DOHH2 (cell line): ENCODE results near the gene SERPINB12.

ENCODE experiments used
- H3F3A ChIP-seq: fragments of 200-600 bp; sonication (generic), shearing (Covaris generic); 2 replicates; pipeline ENCODE4 v1.6.0; 2016; ENCODE audit warnings: antibody characterized with exemption, mild to moderate bottlenecking; ENCODE audit not compliant: control insufficient read depth, insufficient read depth
- H3K27ac ChIP-seq: fragments of 200-600 bp; sonication (generic); 2 replicates; pipeline ENCODE4 v1.5.1; 2014; ENCODE audit warnings: low read depth, mild to moderate bottlenecking, low read length, moderate library complexity
- H3K27me3 ChIP-seq: fragments of 200-600 bp; sonication (generic); 2 replicates; pipeline ENCODE4 v1.6.1; 2014; ENCODE audit warnings: mild to moderate bottlenecking, low read length, mixed read lengths; ENCODE audit not compliant: control insufficient read depth
- H3K36me3 ChIP-seq: fragments of 200-600 bp; sonication (generic); 2 replicates; pipeline ENCODE4 v1.6.1; 2014; ENCODE audit warnings: mild to moderate bottlenecking, low read length, moderate library complexity, mixed read lengths; ENCODE audit not compliant: control insufficient read depth
- H3K4me1 ChIP-seq: fragments of 200-600 bp; sonication (generic); 2 replicates; pipeline ENCODE4 v1.6.1; 2014; ENCODE audit warnings: mild to moderate bottlenecking, low read length, mixed read lengths; ENCODE audit not compliant: control insufficient read depth
- H3K4me2 ChIP-seq: fragments of 200-600 bp; sonication (generic); 2 replicates; pipeline ENCODE4 v1.6.0; 2014; ENCODE audit warnings: mild to moderate bottlenecking, low read length, moderate library complexity
- H3K4me3 ChIP-seq: fragments of 200-600 bp; sonication (generic); 2 replicates; pipeline ENCODE4 v1.5.1; 2014; ENCODE audit warnings: mild to moderate bottlenecking, low read length, mixed read lengths
- H3K79me2 ChIP-seq: fragments of 200-600 bp; sonication (generic); 2 replicates; pipeline ENCODE4 v1.6.1; 2014; ENCODE audit warnings: mild to moderate bottlenecking, low read length, mixed read lengths; ENCODE audit not compliant: control insufficient read depth
- H3K9me2 ChIP-seq: fragments of 200-600 bp; sonication (generic); replicated peaks from 2 replicates; pipeline ENCODE4 v1.6.1; 2014; ENCODE audit warnings: mild to moderate bottlenecking, low read length, mixed read lengths; ENCODE audit not compliant: control insufficient read depth
- H3K9me3 ChIP-seq: fragments of 200-600 bp; sonication (generic); 2 replicates; pipeline ENCODE4 v1.6.1; 2014; ENCODE audit warnings: antibody characterized with exemption, low read length, mixed read lengths; ENCODE audit not compliant: control insufficient read depth, insufficient read depth
- H4K20me1 ChIP-seq: fragments of 200-600 bp; sonication (generic); 2 replicates; pipeline ENCODE4 v1.6.0; 2014; ENCODE audit warnings: low read depth, mild to moderate bottlenecking, antibody characterized with exemption, low read length, moderate library complexity; ENCODE audit not compliant: control insufficient read depth, insufficient read depth
- CTCF ChIP-seq: fragments of 200-600 bp; sonication (generic); IDR thresholded peaks from one replicate; pipeline ENCODE4 v1.5.1; 2014; ENCODE audit warnings: antibody characterized with exemption, mild to moderate bottlenecking, low read depth, low read length; ENCODE audit not compliant: poor library complexity, severe bottlenecking
- EZH2phosphoT487 ChIP-seq: fragments of 200-600 bp; sonication (generic); IDR thresholded peaks from 2 replicates; pipeline ENCODE4 v1.6.1; 2017; ENCODE audit warnings: borderline replicate concordance, mild to moderate bottlenecking, antibody characterized with exemption, low read length, moderate library complexity, mixed read lengths

SERPINB12 gene

GRCh38 chr18:63586431-63586830 is 44.3 kb downstream of the SERPINB12 start:
- H3K4me3 ChIP-seq = no peak overlapping the region
- H3K4me2 ChIP-seq = no peak overlapping the region
- H3K9me3 ChIP-seq = no peaks in the 10 kb centered on the region
- H3K27me3 ChIP-seq = no peaks in the 10 kb centered on the region
- no peaks in the 10 kb centered on the region for H4K20me1 ChIP-seq
- no peaks in the 10 kb centered on the region for H3K79me2 ChIP-seq
- no peaks in the 10 kb centered on the region for H3K36me3 ChIP-seq
- no peak overlapping the region for H3K27ac ChIP-seq
- H3F3A ChIP-seq = no peaks in the 10 kb centered on the region
- H3K4me1 ChIP-seq = no peaks in the 10 kb centered on the region
- H3K9me2 ChIP-seq = no peaks in the 10 kb centered on the region
- TF ChIP-seq EZH2phosphoT487 = no peak

GRCh38 chr18:63586966-63587365 is 44.8 kb downstream of the SERPINB12 start, which contains the start of gene SERPINB13:
Gene SERPINB13 (plus strand): TSS chr18:63587343. CDS start chr18:63588668, 1,325 bp downstream.
- H3K9me2 ChIP-seq = no peaks in the 10 kb centered on the region
- H3K36me3 ChIP-seq = no peaks in the 10 kb centered on the region
- H3K4me3 ChIP-seq = no peak within 1 kb of the TSS
- no peak within 1 kb of the TSS for H3K4me2 ChIP-seq
- H3K79me2 ChIP-seq = no peaks in the 10 kb centered on the region
- no peak for TF ChIP-seq EZH2phosphoT487
- TF ChIP-seq CTCF = no peak
- no peak within 1 kb of the TSS for H3K27ac ChIP-seq
- no peaks in the 10 kb centered on the region for H3K27me3 ChIP-seq
- H4K20me1 ChIP-seq = no peaks in the 10 kb centered on the region
- H3K4me1 ChIP-seq = no peaks in the 10 kb centered on the region
- H3K9me3 ChIP-seq = no peaks in the 10 kb centered on the region
- no peaks in the 10 kb centered on the region for H3F3A ChIP-seq

GRCh38 chr18:63588909-63589308 is 46.7 kb downstream of the SERPINB12 start:
- no peaks in the 10 kb centered on the region for H3K9me2 ChIP-seq
- no peak overlapping the region for H3K4me2 ChIP-seq
- no peak overlapping the region for H3K4me3 ChIP-seq
- H3K27ac ChIP-seq = no peak overlapping the region
- H3K36me3 ChIP-seq = no peaks in the 10 kb centered on the region
- H3K79me2 ChIP-seq = no peaks in the 10 kb centered on the region
- TF ChIP-seq EZH2phosphoT487 (no peak), CTCF (no peak)
- H4K20me1 ChIP-seq = no peaks in the 10 kb centered on the region
- no peaks in the 10 kb centered on the region for H3F3A ChIP-seq
- no peaks in the 10 kb centered on the region for H3K9me3 ChIP-seq
- H3K4me1 ChIP-seq = no peaks in the 10 kb centered on the region
- H3K27me3 ChIP-seq = no peaks in the 10 kb centered on the region

GRCh38 chr18:63590373-63590772 is 48.2 kb downstream of the SERPINB12 start:
- Histone ChIP-seq H3K9me2 (no peaks in the 10 kb centered on the region), H3K36me3 (no peaks in the 10 kb centered on the region), H4K20me1 (no peaks in the 10 kb centered on the region), H3K4me2 (no peak overlapping the region), H3K4me1 (no peaks in the 10 kb centered on the region), H3K9me3 (no peaks in the 10 kb centered on the region), H3K27me3 (no peaks in the 10 kb centered on the region), H3K27ac (no peak overlapping the region), H3K79me2 (no peaks in the 10 kb centered on the region), H3K4me3 (no peak overlapping the region), H3F3A (no peaks in the 10 kb centered on the region)
- TF ChIP-seq CTCF (no peak), EZH2phosphoT487 (no peak)
